AG04450 (cell line): ENCODE measurements around the gene SMAD6. TPM values are rescaled to one million over a fixed set of nuclear protein-coding genes. Genes with fewer than 3 reads are reported as not detected.

Experiments used
- CTCF ChIA-PET: fragments of 300-600, 350-600 bp; formaldehyde crosslinking; extraction: SDS; loops from one replicate; lab custom pipeline; 2022; ENCODE audit warnings: antibody characterized with exemption, inconsistent platforms; lab: Charles Lee
- POLR2A ChIA-PET: fragments of 350-600 bp; formaldehyde crosslinking; extraction: SDS; loops from one replicate; lab custom pipeline; 2021; ENCODE audit warnings: antibody characterized with exemption, inconsistent platforms; lab: Yijun Ruan, JAX
- DNase-seq: peaks from one replicate; pipeline ENCODE4 v3.0.0-alpha.2; 2011; ENCODE audit warnings: low read depth, low spot score
- H3K27ac ChIP-seq: one replicate; pipeline ENCODE4 v1.5.1; 2012; ENCODE audit warnings: low read depth, low read length, control low read depth
- H3K27me3 ChIP-seq: one replicate; pipeline ENCODE4 v1.6.0; 2012; ENCODE audit warnings: low read length; ENCODE audit not compliant: control insufficient read depth, insufficient read depth
- H3K4me3 ChIP-seq: 2 replicates; pipeline ENCODE4 v1.5.1; 2011; ENCODE audit warnings: mild to moderate bottlenecking, low read depth, low read length, control low read depth
- H3K9me3 ChIP-seq: 2 replicates; pipeline ENCODE4 v1.5.1; 2012; ENCODE audit warnings: low read length; ENCODE audit not compliant: control insufficient read depth, insufficient read depth
- polyA minus RNA-seq: library from RNA; depleted of rRNA, polyadenylated mRNA; stranded (reverse); fragments of >200 nt; gene quantifications from 2 replicates; pipeline ENCODE4 v1.2.3, GENCODE V29; 2011; rRNA and poly(A)+ RNA removed
- polyA plus RNA-seq: library from polyadenylated mRNA; depleted of rRNA; stranded (reverse); fragments of >200 nt; gene quantifications from 2 replicates; pipeline ENCODE4 v1.2.3, GENCODE V29; 2011; rRNA removed
- TF ChIP-seq, protein P1 (sequence below): IDR thresholded peaks from 2 replicates; pipeline ENCODE4 v1.5.1; 2011; ENCODE audit warnings: low read depth, low read length, control low read depth, inconsistent platforms

The SMAD6 gene
- polyA plus RNA-seq (1.8 and 2.2 TPM in 2 replicates), polyA minus RNA-seq (4.9 and 6.2 TPM in 2 replicates)

DNA sequence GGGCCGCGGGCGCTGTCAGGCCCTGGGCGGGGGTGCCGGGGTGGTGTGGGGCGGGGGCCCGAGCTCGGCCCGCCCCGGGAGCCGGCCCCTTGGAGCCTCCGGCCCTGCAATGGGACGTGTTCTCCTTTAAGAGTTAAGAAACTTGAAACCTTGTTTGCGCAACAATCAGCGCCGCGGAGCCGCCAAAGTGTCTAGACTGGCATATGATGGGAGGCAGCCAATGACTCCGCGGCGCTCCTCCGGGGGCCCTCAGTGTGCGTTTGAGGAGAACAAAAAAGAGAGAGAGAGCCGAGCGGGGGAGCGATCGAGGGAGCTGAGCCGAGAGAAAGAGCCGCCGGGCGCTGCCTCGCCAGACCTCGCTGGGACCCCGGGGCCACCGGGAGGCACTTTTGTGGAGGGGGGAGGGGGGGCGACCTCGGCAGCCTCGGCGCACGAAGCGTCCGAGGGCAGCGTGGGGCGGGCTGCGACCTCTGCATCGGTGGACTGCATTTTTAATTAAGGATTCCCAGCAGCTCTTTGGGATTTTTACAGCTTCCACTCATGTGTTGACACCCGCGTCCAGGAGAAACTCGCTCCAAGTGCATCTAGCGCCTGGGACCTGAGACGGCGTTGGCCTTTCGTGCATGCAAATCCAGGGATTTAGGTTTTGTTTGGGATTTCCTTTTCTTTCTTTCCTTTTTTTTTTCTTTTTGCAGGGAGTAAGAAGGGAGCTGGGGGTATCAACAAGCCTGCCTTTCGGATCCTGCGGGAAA is at the start of gene SMAD6:
Gene SMAD6, plus strand, starts transcription at position 202 of the 752 bp plus-strand sequence. CDS start 1,023 bp downstream, outside the sequence.
- no peaks in the 10 kb centered on the region for H3K27me3 ChIP-seq
- peak; percentile 94 for DNase-seq
- ChIA-PET CTCF (interaction anchor here (0.6 to 5.6 kb wide), 5 partner anchors 13 to 161 kb away, joined by 3 to 39 read pairs (median 6); no protein-coding TSS in a partner anchor), POLR2A (interaction anchor here (0.6 to 3.7 kb wide), 11 partner anchors 10 to 181 kb away, joined by 3 to 23 read pairs (median 4); no protein-coding TSS in a partner anchor)
- H3K27ac ChIP-seq = peak within 1 kb of the TSS; percentile 21
- H3K4me3 ChIP-seq = peak within 1 kb of the TSS; percentile 78
- TF ChIP-seq, protein P1, sequence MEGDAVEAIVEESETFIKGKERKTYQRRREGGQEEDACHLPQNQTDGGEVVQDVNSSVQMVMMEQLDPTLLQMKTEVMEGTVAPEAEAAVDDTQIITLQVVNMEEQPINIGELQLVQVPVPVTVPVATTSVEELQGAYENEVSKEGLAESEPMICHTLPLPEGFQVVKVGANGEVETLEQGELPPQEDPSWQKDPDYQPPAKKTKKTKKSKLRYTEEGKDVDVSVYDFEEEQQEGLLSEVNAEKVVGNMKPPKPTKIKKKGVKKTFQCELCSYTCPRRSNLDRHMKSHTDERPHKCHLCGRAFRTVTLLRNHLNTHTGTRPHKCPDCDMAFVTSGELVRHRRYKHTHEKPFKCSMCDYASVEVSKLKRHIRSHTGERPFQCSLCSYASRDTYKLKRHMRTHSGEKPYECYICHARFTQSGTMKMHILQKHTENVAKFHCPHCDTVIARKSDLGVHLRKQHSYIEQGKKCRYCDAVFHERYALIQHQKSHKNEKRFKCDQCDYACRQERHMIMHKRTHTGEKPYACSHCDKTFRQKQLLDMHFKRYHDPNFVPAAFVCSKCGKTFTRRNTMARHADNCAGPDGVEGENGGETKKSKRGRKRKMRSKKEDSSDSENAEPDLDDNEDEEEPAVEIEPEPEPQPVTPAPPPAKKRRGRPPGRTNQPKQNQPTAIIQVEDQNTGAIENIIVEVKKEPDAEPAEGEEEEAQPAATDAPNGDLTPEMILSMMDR = no peak
- H3K9me3 ChIP-seq = no peaks in the 10 kb centered on the region; the same call in 1 of the 2 replicates

DNA sequence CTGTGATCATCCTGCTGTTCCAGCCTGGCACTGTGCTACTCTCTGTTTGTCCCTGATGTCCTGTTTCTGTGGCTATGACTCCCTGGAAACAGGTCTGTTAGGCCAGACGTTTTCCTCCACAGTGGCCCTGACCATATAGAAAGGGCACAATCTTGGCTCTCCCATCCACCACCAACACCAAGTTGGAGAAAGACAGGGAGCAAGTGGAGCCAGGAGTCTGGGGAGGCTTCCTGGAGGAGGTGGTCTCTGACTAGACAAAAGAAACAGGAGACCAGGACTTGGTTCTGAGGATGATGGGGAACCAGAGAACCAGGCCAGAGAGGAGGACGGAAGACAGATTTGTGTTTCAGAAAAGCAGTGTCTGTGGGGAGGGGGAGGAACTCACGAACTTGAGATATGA is 49.2 kb upstream of the SMAD6 start:
- Histone ChIP-seq H3K27ac (no peak overlapping the region), H3K4me3 (no peak overlapping the region), H3K9me3 (no peaks in the 10 kb centered on the region; the same call in 1 of the 2 replicates), H3K27me3 (peaks cover 3% of the 10 kb centered on the region)
- POLR2A ChIA-PET = no interaction called here
- DNase-seq = no peak
- TF ChIP-seq, protein P1 = no peak
- CTCF ChIA-PET = interaction anchor here (0.9 kb wide), 1 partner anchor 34 kb away, joined by 3 read pairs; no protein-coding TSS in a partner anchor

DNA sequence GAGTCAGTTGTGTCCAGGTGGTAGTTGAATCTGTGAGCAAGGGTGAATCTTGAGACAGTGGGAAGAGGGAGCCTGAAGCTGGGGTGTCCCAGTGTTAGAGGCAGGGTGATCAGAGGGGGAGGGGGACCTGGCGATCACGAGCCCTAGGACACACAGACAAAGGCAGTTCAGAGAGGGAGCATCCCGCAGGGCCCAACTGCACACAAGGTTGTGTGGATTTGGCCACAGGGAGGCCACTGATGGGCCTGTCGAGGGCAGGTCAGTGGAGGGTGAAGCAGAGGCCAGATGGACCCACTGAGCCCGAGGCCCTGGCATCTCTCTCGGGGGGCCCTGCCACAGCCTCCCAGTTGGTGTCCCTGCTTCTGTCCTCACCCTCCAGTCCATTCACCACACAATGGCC is 48.6 kb upstream of the SMAD6 start:
- ChIA-PET CTCF (interaction anchor here (0.9 kb wide), 1 partner anchor 34 kb away, joined by 3 read pairs; no protein-coding TSS in a partner anchor), POLR2A (no interaction called here)
- H3K4me3 ChIP-seq = no peak overlapping the region
- no peaks in the 10 kb centered on the region; the same call in 1 of the 2 replicates for H3K9me3 ChIP-seq
- TF ChIP-seq, protein P1 = no peak
- H3K27ac ChIP-seq = no peak overlapping the region
- no peak for DNase-seq
- H3K27me3 ChIP-seq = peaks cover 3% of the 10 kb centered on the region

DNA sequence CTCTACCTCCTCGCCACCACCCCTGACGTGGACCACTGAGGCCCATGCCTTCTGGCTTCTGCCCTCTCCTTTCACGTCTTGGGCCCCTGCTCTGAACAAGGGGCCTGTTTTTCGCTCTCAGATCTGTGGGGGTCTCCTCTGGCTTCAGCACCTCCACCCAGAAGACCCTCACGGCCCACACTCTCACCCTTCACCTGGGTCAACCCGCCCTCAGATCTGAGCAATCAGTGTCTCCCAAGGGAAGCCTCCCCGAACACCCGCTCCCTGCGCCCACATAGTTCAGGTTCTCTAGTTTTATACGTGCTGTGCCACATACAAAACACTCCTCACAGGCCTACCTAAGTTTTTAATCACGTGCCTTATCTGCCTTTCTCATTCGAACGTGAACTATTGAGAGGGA is 48.2 kb upstream of the SMAD6 start:
- TF ChIP-seq, protein P1 = no peak
- POLR2A ChIA-PET = no interaction called here

DNA sequence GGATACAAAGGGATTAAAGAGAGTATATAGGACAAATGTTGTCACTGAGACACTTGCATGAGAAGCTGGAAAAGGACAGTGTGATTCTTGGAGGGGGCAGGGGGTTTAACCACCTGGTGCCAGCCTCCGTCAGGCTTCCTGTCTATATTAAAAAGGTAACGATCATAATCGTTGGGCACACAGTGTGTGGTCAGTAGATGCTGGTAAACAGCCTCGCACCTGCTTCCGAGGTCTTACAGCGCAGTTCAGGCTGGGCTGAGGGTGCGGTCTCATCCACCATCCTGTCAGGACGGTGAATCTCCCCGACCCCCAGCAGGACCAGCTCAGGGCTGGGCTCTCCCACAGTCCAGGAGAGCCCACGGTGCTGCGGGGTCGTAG is 47.7 kb upstream of the SMAD6 start:
- H3K27ac ChIP-seq = no peak overlapping the region
- TF ChIP-seq, protein P1 = no peak
- no peaks in the 10 kb centered on the region; the same call in 1 of the 2 replicates for H3K9me3 ChIP-seq
- ChIA-PET POLR2A (no interaction called here), CTCF (no interaction called here)
- H3K4me3 ChIP-seq = no peak overlapping the region
- H3K27me3 ChIP-seq = peaks cover 3% of the 10 kb centered on the region
- DNase-seq = no peak

More for the DNA sequence above, 48.2 kb upstream of the SMAD6 start:
- H3K9me3 ChIP-seq = no peaks in the 10 kb centered on the region; the same call in 1 of the 2 replicates
- H3K27me3 ChIP-seq = peaks cover 3% of the 10 kb centered on the region
- CTCF ChIA-PET = no interaction called here
- no peak overlapping the region for H3K27ac ChIP-seq
- no peak for DNase-seq
- H3K4me3 ChIP-seq = no peak overlapping the region
